ENCODE results near the gene PAK5.

The PAK5 gene

DNA sequence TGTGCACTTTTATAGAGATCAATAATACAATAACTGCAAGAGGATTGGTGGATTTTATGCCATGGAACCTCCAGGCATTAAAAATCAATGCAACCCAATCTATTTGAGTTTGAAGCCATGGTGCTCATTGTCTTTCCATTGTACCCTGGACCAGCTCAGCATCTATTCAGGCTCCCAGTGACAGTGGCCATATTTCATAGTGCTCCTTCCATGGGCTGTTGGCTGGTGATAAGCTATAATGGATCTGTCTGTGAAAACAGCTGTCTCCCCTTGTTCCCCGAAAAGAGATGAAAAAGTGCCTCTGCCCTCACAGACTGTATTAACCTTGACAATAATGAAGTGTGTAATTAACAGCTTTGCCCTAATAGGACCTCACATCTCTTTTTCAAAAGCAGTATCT lies 250.2 kb downstream of the PAK5 start:
- DNase-seq (ENCODE audit: insufficient read length) (no peak), FAIRE-seq (no peak)
- TF ChIP-seq POLR2AphosphoS5 (IDR thresholded peaks at IDR 0.05; ENCODE audit: low read depth, low read length) (no peak), POLR2A (IDR thresholded peaks at IDR 0.05; ENCODE audit: low read depth, low read length) (no peak), TAF1 (IDR thresholded peaks at IDR 0.05; ENCODE audit: borderline replicate concordance, low read depth, low read length) (no peak)

GRCh38 chr20:9583151-9583550 lies 255.7 kb downstream of the PAK5 start:
- no peak for FAIRE-seq
- no peak for DNase-seq (ENCODE audit: insufficient read length)

DNA sequence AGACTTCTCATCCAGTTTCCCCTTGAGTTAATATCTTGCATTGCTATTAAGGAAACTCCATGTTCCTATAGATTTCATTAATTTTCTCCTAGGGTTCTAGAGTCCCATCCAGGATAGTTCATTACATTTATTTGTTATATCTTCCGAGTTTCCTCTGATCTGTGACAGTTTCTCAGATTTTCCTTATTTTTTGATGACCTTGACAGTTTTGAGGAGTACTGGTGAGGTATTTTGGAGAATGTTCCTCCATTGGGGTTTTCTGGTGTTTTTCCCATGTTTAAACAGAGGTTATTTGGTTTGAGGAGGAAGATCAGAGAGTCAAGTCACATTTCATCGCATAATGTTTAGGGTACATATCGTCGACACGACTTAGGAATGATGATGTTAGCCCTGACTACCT lies 256.7 kb downstream of the PAK5 start:
- DNase-seq (ENCODE audit: insufficient read length) (no peak), FAIRE-seq (no peak)
- no peak for TF ChIP-seq POLR2A (IDR thresholded peaks at IDR 0.05; ENCODE audit: low read depth, low read length)
- TF ChIP-seq POLR2AphosphoS5 (IDR thresholded peaks at IDR 0.05; ENCODE audit: low read depth, low read length), result no peak
- TF ChIP-seq TAF1 (IDR thresholded peaks at IDR 0.05; ENCODE audit: borderline replicate concordance, low read depth, low read length), result no peak

More at GRCh38 chr20:9583151-9583550, 255.7 kb downstream of the PAK5 start:
- TF ChIP-seq POLR2AphosphoS5 (IDR thresholded peaks at IDR 0.05; ENCODE audit: low read depth, low read length), result no peak
- no peak for TF ChIP-seq POLR2A (IDR thresholded peaks at IDR 0.05; ENCODE audit: low read depth, low read length)
- TF ChIP-seq TAF1 (IDR thresholded peaks at IDR 0.05; ENCODE audit: borderline replicate concordance, low read depth, low read length), result no peak

DNA sequence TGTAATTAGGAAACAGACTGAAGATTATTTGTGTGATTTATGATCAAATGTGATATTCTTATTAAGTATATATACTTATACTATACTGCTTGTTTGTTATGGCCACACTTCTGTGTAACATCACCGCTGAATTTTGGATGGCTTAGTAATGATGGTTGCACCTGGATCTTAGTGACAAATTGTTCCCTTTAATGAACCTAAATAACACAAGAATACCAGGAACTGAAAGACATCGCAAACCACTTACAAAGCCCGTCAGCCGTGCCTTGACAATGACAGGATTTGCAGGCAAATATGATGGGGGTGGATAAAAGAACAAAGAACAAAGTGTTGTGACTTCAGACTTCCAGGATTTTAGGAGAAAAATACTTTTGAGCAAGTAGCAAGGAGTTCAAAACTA lies 257.4 kb downstream of the PAK5 start:
- no peak for FAIRE-seq
- no peak for TF ChIP-seq POLR2AphosphoS5 (IDR thresholded peaks at IDR 0.05; ENCODE audit: low read depth, low read length)
- TF ChIP-seq POLR2A (IDR thresholded peaks at IDR 0.05; ENCODE audit: low read depth, low read length), result no peak
- no peak for TF ChIP-seq TAF1 (IDR thresholded peaks at IDR 0.05; ENCODE audit: borderline replicate concordance, low read depth, low read length)
- DNase-seq (ENCODE audit: insufficient read length), result no peak

DNA sequence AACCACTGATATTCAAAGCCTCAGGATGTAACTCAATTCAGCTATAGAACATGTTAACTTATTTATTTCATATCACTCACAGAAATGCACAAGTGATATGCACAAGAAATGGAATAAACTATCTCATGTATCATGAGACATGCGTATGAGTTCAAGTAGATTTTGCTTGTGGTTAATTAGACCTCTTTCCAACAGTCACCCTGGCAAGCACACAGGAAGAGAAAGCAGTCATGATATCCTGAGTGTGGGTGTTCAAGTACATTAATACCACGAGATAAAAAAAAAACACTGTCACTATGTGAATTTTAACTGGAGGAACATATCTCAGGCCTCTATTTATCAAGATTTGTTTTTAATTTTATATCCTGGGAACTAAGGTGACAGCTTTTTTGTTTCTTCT lies 260.3 kb downstream of the PAK5 start:
- FAIRE-seq (no peak), DNase-seq (ENCODE audit: insufficient read length) (no peak)
- TF ChIP-seq POLR2AphosphoS5 (IDR thresholded peaks at IDR 0.05; ENCODE audit: low read depth, low read length) (no peak), TAF1 (IDR thresholded peaks at IDR 0.05; ENCODE audit: borderline replicate concordance, low read depth, low read length) (no peak)

GRCh38 chr20:9577397-9577796 lies 261.5 kb downstream of the PAK5 start:
- no peak for DNase-seq (ENCODE audit: insufficient read length)
- no peak for TF ChIP-seq TAF1 (IDR thresholded peaks at IDR 0.05; ENCODE audit: borderline replicate concordance, low read depth, low read length)
- no peak for TF ChIP-seq POLR2A (IDR thresholded peaks at IDR 0.05; ENCODE audit: low read depth, low read length)
- TF ChIP-seq POLR2AphosphoS5 (IDR thresholded peaks at IDR 0.05; ENCODE audit: low read depth, low read length), result no peak
- no peak for FAIRE-seq

- FAIRE-seq (no peak), DNase-seq (ENCODE audit: insufficient read length) (no peak)
- no peak for TF ChIP-seq POLR2A (IDR thresholded peaks at IDR 0.05; ENCODE audit: low read depth, low read length)
- no peak for TF ChIP-seq POLR2AphosphoS5 (IDR thresholded peaks at IDR 0.05; ENCODE audit: low read depth, low read length)
- TF ChIP-seq TAF1 (IDR thresholded peaks at IDR 0.05; ENCODE audit: borderline replicate concordance, low read depth, low read length), result no peak
These were observed 262.2 kb downstream of the PAK5 start for GRCh38 chr20:9576695-9577094.

DNA sequence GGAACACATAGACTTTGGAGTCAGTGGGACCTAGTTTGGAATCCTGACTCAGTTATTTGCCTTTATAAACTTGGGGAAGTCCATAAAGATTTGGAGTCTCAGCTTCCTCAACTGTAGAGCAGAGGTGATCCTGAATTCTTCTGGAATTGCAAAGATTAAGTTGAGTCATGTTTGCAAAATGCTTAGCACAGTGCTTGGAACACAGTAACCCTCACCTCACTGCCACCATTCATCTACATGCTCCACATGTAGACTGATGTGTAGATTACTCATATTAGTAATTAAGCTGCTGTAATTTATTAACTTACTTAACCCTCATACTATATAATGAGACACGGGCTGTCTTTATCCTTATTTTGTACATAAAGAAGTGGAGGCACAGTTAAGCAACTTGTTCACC lies 263.0 kb downstream of the PAK5 start:
- FAIRE-seq (no peak), DNase-seq (ENCODE audit: insufficient read length) (no peak)
- TF ChIP-seq POLR2AphosphoS5 (IDR thresholded peaks at IDR 0.05; ENCODE audit: low read depth, low read length), result no peak
- no peak for TF ChIP-seq POLR2A (IDR thresholded peaks at IDR 0.05; ENCODE audit: low read depth, low read length)
- no peak for TF ChIP-seq TAF1 (IDR thresholded peaks at IDR 0.05; ENCODE audit: borderline replicate concordance, low read depth, low read length)

DNA sequence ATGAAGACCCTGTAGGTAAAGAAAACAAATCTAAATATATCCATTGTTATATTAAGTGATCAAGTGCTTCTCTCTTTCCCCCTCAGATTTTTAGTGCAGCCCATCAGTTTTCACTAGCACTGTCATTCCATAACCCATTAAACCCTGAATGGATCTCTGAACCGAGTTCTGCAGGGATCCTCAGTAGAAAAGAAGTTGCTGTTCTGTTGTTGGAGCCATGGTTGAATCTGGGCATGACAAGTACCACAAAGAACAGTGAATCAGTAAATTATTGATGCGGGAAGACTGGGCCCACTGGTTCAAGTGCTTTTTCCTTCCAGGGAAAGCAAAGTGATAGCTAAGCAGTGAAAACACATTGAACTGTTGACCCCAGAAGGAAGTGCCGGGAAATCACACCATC lies 264.1 kb downstream of the PAK5 start:
- DNase-seq (ENCODE audit: insufficient read length) (no peak), FAIRE-seq (no peak)
- TF ChIP-seq POLR2A (IDR thresholded peaks at IDR 0.05; ENCODE audit: low read depth, low read length) (no peak), POLR2AphosphoS5 (IDR thresholded peaks at IDR 0.05; ENCODE audit: low read depth, low read length) (no peak), TAF1 (IDR thresholded peaks at IDR 0.05; ENCODE audit: borderline replicate concordance, low read depth, low read length) (no peak)

DNA sequence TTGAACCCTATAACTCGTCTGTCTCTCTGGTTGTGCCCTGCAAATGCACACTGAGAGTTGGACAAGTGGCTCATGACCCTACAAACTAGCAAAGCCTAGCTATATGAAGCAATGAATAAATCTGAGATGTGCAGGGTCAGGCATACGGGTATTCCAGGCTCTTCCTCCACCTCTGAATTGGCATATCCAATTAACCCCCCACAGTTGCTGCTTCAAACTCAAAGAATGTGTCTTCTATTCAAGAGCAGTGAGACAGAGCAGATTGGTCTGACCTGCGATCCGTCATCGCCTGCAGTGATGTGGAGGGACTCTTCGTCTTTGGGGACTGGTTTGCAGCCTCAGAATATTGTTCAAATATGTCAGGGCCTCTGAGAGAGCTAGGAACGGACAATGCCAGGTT lies 264.7 kb downstream of the PAK5 start:
- FAIRE-seq, result no peak
- TF ChIP-seq POLR2A (IDR thresholded peaks at IDR 0.05; ENCODE audit: low read depth, low read length) (no peak), POLR2AphosphoS5 (IDR thresholded peaks at IDR 0.05; ENCODE audit: low read depth, low read length) (no peak), TAF1 (IDR thresholded peaks at IDR 0.05; ENCODE audit: borderline replicate concordance, low read depth, low read length) (no peak)

DNA sequence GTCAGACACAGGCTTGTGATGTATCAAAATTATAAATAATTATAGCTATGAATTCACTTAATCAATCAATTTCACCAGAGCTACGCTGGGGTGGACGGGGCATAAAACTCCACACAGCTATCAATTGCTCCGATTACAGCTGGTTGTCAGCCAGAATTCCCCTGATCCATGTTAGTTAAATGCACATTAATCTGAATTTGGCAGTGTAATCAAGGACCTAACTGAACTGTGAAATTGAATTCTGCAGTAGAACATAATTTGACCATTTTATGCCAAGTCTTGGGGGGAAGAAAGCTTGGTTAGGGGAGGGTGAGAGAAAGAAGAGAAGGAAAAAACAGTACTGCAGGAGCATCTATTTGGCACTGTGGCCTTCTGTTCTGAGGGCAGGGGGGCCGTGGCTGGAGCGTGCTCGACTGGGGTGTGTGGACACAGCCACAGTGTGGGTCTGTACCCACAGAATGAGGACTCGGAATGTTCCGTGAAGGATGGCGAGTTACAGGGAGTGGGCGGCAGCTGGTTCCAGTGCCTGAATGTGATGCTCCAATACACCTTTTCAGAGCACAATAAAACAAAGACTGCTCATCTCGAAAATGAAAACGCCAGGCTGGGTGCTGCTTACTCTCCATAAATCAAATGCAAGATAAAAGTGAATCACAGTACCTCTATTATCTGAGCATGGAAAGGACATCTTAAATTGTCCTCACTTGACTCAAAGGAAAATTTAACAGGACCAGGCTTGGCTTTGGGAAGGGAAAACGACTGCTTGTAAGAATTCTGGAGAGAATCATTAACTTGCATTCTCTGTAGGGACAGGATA lies 265.3 kb downstream of the PAK5 start:
- FAIRE-seq (no peak), DNase-seq (ENCODE audit: insufficient read length) (no peak)

More for the DNA sequence above, 264.7 kb downstream of the PAK5 start:
- DNase-seq (ENCODE audit: insufficient read length), result no peak

DNA sequence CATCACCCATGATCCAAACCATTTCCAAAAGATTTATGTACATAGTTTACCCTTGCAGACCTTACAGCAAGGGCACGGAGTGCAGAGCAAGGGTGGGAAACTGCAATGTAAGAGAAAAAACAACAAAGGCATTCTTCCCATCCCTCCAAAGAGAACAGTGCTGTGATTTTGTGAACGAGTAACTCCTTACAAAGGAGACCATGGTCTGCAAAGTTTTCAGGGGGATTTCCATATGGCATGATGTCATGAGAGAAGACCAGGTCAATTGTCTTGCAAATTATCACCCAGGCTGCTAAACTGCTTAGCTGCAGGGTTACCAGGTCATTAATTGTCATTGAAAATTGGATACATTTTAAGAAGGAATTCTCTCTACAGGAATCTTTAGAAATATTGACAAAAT lies 266.2 kb downstream of the PAK5 start:
- TF ChIP-seq TAF1 (IDR thresholded peaks at IDR 0.05; ENCODE audit: borderline replicate concordance, low read depth, low read length), result no peak
- no peak for TF ChIP-seq POLR2A (IDR thresholded peaks at IDR 0.05; ENCODE audit: low read depth, low read length)
- no peak for TF ChIP-seq POLR2AphosphoS5 (IDR thresholded peaks at IDR 0.05; ENCODE audit: low read depth, low read length)
- FAIRE-seq (no peak), DNase-seq (ENCODE audit: insufficient read length) (no peak)

More for the DNA sequence above, 265.3 kb downstream of the PAK5 start:
- TF ChIP-seq TAF1 (IDR thresholded peaks at IDR 0.05; ENCODE audit: borderline replicate concordance, low read depth, low read length) (no peak), POLR2AphosphoS5 (IDR thresholded peaks at IDR 0.05; ENCODE audit: low read depth, low read length) (no peak), POLR2A (IDR thresholded peaks at IDR 0.05; ENCODE audit: low read depth, low read length) (no peak)
